AG09309 (cell line): Measurements from ENCODE around the gene CNN3.
"Not testable (repeated sequence)": the region's sequence is repeated elsewhere in the genome, so short reads cannot be mapped to it uniquely, and the experiment has no call there.

Experiments used
- DNase-seq: peaks from one replicate; pipeline ENCODE4 v3.0.0-alpha.2; 2010; ENCODE audit warnings: low read depth
- H3K4me3 ChIP-seq: 2 replicates; pipeline ENCODE4 v1.5.1; 2011; ENCODE audit warnings: mild to moderate bottlenecking, low read depth, low read length, moderate library complexity; ENCODE audit not compliant: control insufficient read depth
- TF ChIP-seq, protein P1 (sequence below): IDR thresholded peaks from 2 replicates; pipeline ENCODE4 v1.5.1; 2011; ENCODE audit warnings: mild to moderate bottlenecking, low read depth, low read length, inconsistent platforms; ENCODE audit not compliant: insufficient read depth, control insufficient read depth; ENCODE audit errors: missing control alignments

CNN3 gene

DNA sequence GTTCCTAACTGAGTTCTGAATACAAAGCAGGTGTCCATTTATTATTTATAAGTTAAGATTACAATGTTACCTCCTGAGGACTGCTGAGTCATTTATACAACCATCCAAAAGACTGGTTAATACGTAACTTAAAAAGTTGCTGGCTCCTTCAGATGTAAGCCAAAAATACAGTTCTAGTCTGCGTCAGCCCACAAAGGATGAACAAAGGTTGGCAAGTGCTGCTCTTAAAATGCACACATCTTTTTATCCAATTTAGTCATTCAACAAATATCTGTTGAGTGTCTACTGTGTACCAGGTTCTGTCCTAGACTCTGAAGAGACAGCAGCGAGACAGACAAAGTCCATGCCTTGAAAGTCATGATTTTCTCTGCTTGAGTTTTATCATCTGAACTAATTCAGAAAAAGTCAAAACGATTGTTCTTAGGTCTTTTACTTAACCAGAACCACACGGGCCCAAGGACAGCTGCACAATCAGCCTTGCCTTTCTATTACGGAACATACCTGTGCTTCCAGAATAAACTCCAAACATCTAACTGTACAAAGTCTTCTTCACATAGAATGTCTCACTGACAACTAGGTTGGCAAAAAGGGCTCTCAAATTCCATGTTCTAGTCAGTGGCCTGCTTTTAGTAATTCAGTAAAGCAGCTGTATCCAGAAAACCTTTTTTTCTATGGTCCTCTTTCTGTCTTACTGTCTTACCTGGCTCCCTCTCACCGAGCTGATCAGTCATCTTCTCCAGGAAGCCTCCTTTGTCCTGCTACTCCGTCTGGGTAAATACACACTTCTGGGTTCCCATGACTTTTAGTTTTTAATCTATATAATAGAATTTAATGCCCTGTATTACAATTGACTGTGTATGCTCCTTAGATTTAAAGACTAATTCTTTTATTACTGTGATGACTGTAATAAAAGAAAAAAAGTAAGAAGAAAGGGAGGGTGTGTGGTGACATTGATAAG is 15.5 kb upstream of the CNN3 start:
- no peak for DNase-seq
- no peak overlapping the region for H3K4me3 ChIP-seq
- TF ChIP-seq, protein P1, sequence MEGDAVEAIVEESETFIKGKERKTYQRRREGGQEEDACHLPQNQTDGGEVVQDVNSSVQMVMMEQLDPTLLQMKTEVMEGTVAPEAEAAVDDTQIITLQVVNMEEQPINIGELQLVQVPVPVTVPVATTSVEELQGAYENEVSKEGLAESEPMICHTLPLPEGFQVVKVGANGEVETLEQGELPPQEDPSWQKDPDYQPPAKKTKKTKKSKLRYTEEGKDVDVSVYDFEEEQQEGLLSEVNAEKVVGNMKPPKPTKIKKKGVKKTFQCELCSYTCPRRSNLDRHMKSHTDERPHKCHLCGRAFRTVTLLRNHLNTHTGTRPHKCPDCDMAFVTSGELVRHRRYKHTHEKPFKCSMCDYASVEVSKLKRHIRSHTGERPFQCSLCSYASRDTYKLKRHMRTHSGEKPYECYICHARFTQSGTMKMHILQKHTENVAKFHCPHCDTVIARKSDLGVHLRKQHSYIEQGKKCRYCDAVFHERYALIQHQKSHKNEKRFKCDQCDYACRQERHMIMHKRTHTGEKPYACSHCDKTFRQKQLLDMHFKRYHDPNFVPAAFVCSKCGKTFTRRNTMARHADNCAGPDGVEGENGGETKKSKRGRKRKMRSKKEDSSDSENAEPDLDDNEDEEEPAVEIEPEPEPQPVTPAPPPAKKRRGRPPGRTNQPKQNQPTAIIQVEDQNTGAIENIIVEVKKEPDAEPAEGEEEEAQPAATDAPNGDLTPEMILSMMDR: no peak

DNA sequence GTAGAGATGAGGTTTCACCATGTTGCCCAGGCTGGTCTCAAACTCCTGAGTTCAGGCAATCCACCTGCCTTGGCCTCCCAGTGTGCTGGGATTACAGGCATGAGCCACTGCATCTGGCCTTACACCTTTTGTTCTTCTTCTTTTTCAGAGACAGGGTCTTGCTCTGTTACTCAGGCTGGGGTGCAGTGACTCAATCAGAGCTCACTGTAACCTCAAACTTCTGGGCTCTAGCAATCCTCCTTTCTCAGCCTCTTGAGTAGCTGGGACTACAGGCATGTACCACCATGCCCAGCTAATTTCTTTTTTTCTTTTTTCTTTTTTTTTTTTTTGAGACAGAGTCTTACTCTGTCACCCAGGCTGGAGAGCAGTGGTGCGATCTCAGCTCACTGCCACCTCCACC is 14.6 kb upstream of the CNN3 start:
- not testable (repeated sequence) for DNase-seq

DNA sequence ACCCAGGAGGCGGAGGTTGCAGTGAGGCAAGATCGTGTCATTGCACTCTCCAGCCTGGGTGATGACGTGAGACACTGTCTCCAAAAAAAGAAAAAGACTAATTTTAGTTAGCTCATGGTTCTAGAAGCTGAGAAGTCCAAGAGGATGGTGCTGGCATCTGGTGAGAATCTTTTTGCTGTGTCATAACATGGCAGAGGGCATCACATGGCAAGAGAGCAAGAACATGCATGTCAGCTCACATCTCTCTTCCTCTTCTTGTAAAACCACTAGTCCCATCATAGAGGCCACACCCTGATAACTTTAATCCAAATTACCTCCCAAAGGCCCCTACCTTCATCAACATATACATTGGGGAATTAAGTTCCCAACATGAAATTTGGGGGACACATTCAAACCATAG is 13.8 kb upstream of the CNN3 start:
- DNase-seq: no peak
- TF ChIP-seq, protein P1: no peak
- no peak overlapping the region for H3K4me3 ChIP-seq

More for the DNA sequence above, 14.6 kb upstream of the CNN3 start:
- H3K4me3 ChIP-seq: not testable (repeated sequence)

DNA sequence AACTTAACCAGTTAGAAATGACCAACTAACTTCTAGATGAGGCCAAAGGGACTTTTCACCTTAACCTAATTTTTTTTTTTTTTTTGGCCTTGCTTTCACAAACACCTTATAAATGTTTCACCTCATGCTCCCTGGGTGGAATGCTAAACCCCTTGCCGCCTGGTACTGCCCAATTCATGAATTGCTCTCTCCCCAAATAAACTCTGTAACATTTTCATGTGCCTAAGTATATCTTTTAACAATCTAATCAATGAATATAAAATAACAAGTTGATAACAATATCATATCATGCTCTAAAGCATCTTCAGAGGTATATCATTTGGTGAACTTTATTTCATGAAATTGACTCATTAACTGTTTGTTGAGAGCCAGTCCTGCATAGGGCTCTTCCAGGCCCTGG is 10.9 kb upstream of the CNN3 start:
- H3K4me3 ChIP-seq: no peak overlapping the region
- DNase-seq: no peak
- TF ChIP-seq, protein P1: no peak

DNA sequence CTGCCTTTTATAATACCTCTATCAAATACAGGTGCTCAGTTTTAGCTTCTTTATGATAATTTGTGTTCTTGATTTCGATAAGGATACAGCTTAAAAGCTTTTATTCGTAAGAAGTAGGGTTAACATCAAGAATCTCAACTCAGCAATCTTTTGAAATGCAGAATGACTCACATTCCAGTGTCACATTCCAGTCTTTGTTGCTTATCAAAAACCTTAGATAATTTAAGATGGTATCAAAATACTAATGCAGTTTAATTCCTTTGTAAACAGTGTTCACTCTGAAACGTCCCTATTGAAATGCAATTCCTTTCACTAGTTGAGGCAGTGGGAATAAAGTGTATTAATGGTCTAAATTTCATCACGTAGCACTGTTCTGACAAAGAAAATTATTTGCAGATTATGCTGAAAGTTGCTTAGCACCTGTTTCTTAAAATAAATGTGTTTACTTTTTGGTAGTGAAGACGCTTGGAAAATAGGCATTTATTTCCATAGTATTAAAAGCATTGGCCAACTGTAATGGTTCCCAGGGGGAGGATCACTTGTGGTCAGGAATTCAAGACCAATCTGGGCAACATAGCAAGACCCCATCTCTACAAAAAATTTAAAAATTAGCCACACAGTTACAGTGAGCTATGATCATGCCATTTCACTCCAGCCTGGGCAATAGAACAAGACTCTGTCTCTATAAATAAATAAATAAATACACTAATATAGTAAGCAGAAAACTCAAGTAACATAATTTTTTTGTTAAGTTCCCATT is 10.1 kb upstream of the CNN3 start:
- TF ChIP-seq, protein P1: no peak
- no peak overlapping the region for H3K4me3 ChIP-seq
- no peak for DNase-seq

DNA sequence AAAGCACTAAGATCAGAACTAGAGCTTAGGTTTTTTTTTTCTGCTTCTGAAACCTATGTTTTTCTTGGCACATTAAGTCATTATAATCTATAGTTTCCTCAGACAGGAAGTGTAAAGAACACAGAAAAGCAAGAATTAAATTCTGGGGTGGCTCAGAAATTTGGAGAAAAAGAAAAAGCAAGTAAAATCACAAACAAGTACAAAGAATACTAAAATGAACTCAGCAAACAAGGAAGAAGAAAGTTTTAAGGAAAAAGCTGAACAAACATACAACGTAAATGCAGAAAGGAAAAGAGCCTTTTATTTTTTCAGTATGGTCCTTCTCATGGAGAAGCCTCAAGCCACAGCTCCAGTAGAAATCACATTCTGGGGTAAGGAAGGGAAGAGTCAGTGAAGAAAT is 8.6 kb upstream of the CNN3 start:
- TF ChIP-seq, protein P1: no peak
- DNase-seq: no peak
- no peak overlapping the region for H3K4me3 ChIP-seq

DNA sequence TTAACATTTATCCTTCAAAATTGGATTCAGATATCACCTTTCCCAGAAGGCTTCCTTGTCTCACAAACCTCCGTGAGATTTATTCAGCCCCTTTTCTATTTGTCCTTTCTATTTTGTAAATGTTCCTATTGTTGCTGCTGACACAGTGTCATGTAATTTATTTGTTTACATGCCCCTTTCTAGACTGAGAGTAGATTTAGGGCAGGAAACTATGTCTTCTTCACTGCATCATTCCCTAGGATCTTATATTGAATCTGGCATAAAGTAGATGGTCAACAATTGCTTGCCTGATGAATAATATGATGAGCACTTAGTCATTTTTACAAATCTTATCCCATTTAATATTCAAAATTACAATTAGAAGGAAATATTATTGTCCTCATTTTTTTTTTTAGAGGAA is 8.1 kb upstream of the CNN3 start:
- H3K4me3 ChIP-seq: no peak overlapping the region

More for the DNA sequence above, 8.1 kb upstream of the CNN3 start:
- no peak for DNase-seq
- TF ChIP-seq, protein P1: no peak
